ENCODE data around the gene ATP2A3. TPM values are rescaled to one million over a fixed set of nuclear protein-coding genes. Genes with fewer than 3 reads are reported as not detected.

Gene ATP2A3
- 107 and 111 TPM in 2 replicates for total RNA-seq

DNA sequence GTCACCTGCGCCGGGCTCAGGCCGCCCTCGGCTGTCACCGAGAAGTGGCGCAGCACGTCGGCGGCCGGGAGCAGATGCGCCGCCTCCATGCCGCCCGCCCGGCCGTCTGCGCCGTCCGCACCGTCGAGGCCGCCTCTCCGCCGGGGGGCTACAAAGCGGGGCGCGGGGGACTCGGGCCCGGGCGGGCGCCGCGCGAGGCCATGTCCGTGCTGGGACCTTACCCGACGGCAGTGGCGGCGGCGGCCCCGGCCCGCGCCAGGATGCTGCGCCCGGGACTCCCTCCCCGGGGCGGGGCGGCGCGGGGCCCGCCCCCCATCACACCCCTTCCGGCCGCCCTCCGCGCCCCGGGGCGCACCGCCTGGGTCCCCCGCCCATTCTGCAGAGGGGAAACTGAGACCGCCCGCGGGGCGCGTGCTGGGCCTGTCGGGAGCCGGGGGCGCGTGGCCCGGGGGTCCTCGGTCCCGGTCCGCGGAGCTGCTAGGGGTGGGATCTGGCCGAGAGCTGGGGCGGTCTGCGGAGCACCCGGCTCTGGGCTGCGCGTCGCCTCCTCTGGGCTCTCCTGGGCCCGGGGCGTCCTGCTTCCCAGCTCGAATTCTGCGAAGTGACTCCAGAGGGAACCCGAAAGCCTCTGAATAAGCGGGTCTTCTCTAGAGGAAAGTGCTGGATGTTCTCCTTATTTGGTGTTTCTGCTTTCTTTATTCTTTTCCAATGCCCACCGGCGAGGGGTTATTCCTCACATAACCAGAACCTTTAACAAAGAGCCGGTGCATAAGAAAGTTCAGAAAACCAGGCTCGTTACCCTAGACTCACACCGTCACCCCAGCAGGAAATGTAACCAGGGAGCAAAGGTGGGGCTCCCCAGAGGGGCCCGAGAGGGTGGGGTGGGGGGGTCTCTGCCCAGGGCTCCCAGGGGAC lies at the start of gene ATP2A3:
Gene ATP2A3 (minus strand): TSS at position 235 of the 915 bp plus-strand sequence. CDS start 146 bp downstream, at position 89.
- H3K36me3 Mint-ChIP-seq (ENCODE audit: low read depth), result no peaks in the 10 kb centered on the region
- peak; percentile 60 for DNase-seq (ENCODE audit: low spot score)
- intact Hi-C loops (cut with micrococcal nuclease), result loop anchor here (1.0 to 5.0 kb wide), 8 partner anchors 20 to 328 kb away; partner anchors contain the start of genes CAMKK1, CTNS, CYB5D2 and HASPIN
- peaks cover 46% of the 10 kb centered on the region for H3K4me1 Mint-ChIP-seq (ENCODE audit: low read depth)
- H3K27me3 Mint-ChIP-seq (ENCODE audit: insufficient read depth), result no peaks in the 10 kb centered on the region
- H3K27ac Mint-ChIP-seq, result peak within 1 kb of the TSS; percentile 90
- H3K4me3 Mint-ChIP-seq, result peak within 1 kb of the TSS; percentile 89
- H3K9me3 Mint-ChIP-seq, result no peaks in the 10 kb centered on the region

- Mint-ChIP-seq H3K27me3 (ENCODE audit: insufficient read depth) (no peaks in the 10 kb centered on the region), H3K4me3 (no peak overlapping the region), H3K27ac (no peak overlapping the region), H3K36me3 (ENCODE audit: low read depth) (peaks cover 39% of the 10 kb centered on the region), H3K9me3 (no peaks in the 10 kb centered on the region), H3K4me1 (ENCODE audit: low read depth) (no peaks in the 10 kb centered on the region)
- intact Hi-C loops (cut with micrococcal nuclease), result no loop called here
- DNase-seq (ENCODE audit: low spot score), result no peak
Observed at GRCh38 chr17:4010754-4011153, 46.5 kb upstream of the ATP2A3 start.

DNA sequence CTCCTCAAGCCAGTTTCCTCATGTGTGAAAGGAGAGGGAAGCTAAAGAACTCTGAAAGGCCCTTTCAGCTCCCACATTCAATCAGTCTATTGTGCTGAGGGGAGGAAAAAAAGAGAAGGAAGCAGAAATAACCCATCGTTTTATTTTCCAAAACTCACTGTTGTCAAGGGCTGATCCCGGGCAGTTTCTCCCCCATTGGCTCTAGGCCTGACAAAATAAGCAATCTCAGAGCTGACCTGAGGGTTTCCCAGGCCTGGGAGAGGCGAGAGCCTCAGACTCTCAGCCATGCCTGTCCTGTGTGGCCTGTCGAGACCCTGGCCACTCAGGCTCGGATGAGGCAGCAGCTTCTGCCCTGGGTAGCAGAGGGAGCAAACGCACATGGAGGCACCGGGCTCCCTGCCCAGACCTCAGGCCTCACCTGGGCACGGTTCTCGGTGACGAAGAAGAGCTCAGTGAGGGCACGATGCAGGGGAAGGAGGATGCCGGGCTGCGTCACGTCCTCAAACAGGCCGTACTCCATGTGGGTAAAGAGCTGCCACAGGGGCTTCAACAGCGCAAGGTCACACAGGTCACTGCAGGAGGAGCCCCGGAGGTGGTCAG lies 45.0 kb upstream of the ATP2A3 start:
- no peaks in the 10 kb centered on the region for H3K4me1 Mint-ChIP-seq (ENCODE audit: low read depth)
- H3K9me3 Mint-ChIP-seq, result no peaks in the 10 kb centered on the region
- no peaks in the 10 kb centered on the region for H3K27me3 Mint-ChIP-seq (ENCODE audit: insufficient read depth)
- H3K4me3 Mint-ChIP-seq, result no peak overlapping the region
- intact Hi-C loops (cut with micrococcal nuclease), result no loop called here
- DNase-seq (ENCODE audit: low spot score), result no peak
- peaks cover 28% of the 10 kb centered on the region for H3K36me3 Mint-ChIP-seq (ENCODE audit: low read depth)
- H3K27ac Mint-ChIP-seq, result no peak overlapping the region

- Mint-ChIP-seq H3K4me1 (ENCODE audit: low read depth) (no peaks in the 10 kb centered on the region), H3K27ac (no peak overlapping the region), H3K27me3 (ENCODE audit: insufficient read depth) (no peaks in the 10 kb centered on the region), H3K36me3 (ENCODE audit: low read depth) (peaks cover 22% of the 10 kb centered on the region), H3K4me3 (no peak overlapping the region), H3K9me3 (no peaks in the 10 kb centered on the region)
- no peak for DNase-seq (ENCODE audit: low spot score)
- intact Hi-C loops (cut with micrococcal nuclease), result no loop called here
Observed at GRCh38 chr17:4008441-4009185, 44.4 kb upstream of the ATP2A3 start.

- H3K36me3 Mint-ChIP-seq (ENCODE audit: low read depth), result peaks cover 20% of the 10 kb centered on the region
- no peak for DNase-seq (ENCODE audit: low spot score)
- H3K27ac Mint-ChIP-seq, result no peak overlapping the region
- H3K27me3 Mint-ChIP-seq (ENCODE audit: insufficient read depth), result no peaks in the 10 kb centered on the region
- no peak overlapping the region for H3K4me3 Mint-ChIP-seq
- H3K9me3 Mint-ChIP-seq, result no peaks in the 10 kb centered on the region
- intact Hi-C loops (cut with micrococcal nuclease), result no loop called here
- H3K4me1 Mint-ChIP-seq (ENCODE audit: low read depth), result no peaks in the 10 kb centered on the region
Observed at GRCh38 chr17:4008082-4008435, 43.8 kb upstream of the ATP2A3 start.

GRCh38 chr17:4007346-4008081 lies 43.3 kb upstream of the ATP2A3 start:
- no peak for DNase-seq (ENCODE audit: low spot score)
- Mint-ChIP-seq H3K27me3 (ENCODE audit: insufficient read depth) (no peaks in the 10 kb centered on the region), H3K27ac (no peak overlapping the region), H3K36me3 (ENCODE audit: low read depth) (peaks cover 18% of the 10 kb centered on the region), H3K9me3 (no peaks in the 10 kb centered on the region), H3K4me3 (no peak overlapping the region), H3K4me1 (ENCODE audit: low read depth) (no peaks in the 10 kb centered on the region)
- intact Hi-C loops (cut with micrococcal nuclease), result no loop called here

- no peak overlapping the region for H3K4me3 Mint-ChIP-seq
- no peak for DNase-seq (ENCODE audit: low spot score)
- H3K27ac Mint-ChIP-seq, result no peak overlapping the region
- peaks cover 15% of the 10 kb centered on the region for H3K36me3 Mint-ChIP-seq (ENCODE audit: low read depth)
- no peaks in the 10 kb centered on the region for H3K4me1 Mint-ChIP-seq (ENCODE audit: low read depth)
- no peaks in the 10 kb centered on the region for H3K27me3 Mint-ChIP-seq (ENCODE audit: insufficient read depth)
- intact Hi-C loops (cut with micrococcal nuclease), result no loop called here
- no peaks in the 10 kb centered on the region for H3K9me3 Mint-ChIP-seq
Observed at GRCh38 chr17:4006745-4007211, 42.5 kb upstream of the ATP2A3 start.

DNA sequence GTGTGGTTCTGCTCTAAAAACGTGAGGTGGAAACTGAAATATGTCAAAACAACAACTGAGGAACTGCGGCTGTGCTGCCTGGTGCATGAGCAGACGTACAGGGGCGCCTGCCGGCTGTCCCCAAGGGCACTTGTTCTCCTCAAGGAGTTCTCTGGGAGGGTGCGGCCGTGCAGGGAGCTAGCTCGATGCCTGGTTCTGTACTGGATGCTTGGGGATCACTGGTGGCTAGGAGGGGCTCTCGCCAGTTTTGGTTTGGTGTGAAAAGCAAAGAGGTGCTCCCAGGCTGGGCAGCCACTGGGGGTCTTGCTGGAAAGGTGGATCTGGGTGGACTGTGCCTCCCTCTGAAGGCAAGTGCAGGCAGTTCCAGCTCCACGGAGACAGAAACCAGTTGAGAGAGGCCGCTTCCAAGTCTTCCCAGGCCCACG lies 41.9 kb upstream of the ATP2A3 start:
- no peak for DNase-seq (ENCODE audit: low spot score)
- Mint-ChIP-seq H3K9me3 (no peaks in the 10 kb centered on the region), H3K27me3 (ENCODE audit: insufficient read depth) (no peaks in the 10 kb centered on the region), H3K4me1 (ENCODE audit: low read depth) (no peaks in the 10 kb centered on the region), H3K27ac (no peak overlapping the region), H3K4me3 (no peak overlapping the region), H3K36me3 (ENCODE audit: low read depth) (peaks cover 15% of the 10 kb centered on the region)
- intact Hi-C loops (cut with micrococcal nuclease), result no loop called here

GRCh38 chr17:4005296-4006164 lies 41.3 kb upstream of the ATP2A3 start:
- Mint-ChIP-seq H3K4me3 (no peak overlapping the region), H3K27ac (no peak overlapping the region), H3K4me1 (ENCODE audit: low read depth) (no peaks in the 10 kb centered on the region), H3K27me3 (ENCODE audit: insufficient read depth) (no peaks in the 10 kb centered on the region), H3K9me3 (no peaks in the 10 kb centered on the region), H3K36me3 (ENCODE audit: low read depth) (peaks cover 15% of the 10 kb centered on the region)
- intact Hi-C loops (cut with micrococcal nuclease), result loop anchor here (1.0 kb wide), 1 partner anchor 91 kb away; no protein-coding TSS in a partner anchor
- DNase-seq (ENCODE audit: low spot score), result no peak

DNA sequence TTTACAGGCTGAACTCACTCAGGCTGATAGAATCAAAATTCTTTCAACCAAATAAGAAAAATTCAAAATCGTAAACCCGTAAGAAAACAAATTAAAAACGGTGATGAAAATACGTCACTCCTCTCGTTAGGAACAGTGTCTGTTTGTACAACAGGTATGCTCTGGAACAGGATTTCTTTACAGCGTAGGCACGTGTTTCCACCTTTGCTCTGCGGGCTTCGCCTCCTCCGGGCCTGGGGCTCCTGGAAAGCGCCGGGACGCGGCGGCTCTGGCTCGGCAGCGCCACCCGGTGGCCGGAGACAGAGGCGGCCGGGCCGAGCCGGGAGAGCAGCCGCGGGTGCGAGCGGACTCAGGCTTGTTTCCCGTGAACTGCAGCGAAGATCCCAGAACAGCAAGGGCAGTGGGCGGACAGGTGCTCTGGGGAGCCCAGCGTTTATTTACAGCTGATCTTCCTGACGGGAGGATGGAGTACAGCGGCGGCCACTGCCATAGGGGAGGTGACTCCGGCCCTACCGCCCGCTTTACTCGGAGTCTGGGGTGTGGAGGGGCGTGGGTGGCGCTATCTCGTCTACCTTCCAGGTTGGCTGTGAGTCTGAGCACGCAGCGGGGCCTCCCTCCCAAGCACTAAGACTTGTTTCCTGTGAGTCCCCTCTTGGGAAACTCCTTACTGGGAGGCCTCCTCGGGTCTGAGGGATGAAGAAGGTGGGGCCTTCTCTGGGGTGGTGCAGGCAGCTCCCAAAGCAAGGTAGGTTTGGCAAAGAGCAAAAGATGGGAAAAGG lies 40.5 kb upstream of the ATP2A3 start:
- no peaks in the 10 kb centered on the region for H3K27me3 Mint-ChIP-seq (ENCODE audit: insufficient read depth)
- H3K27ac Mint-ChIP-seq, result no peak overlapping the region
- intact Hi-C loops (cut with micrococcal nuclease), result loop anchor here (1.0 kb wide), 3 partner anchors 40 to 141 kb away; partner anchors contain the start of gene ATP2A3
- peaks cover 14% of the 10 kb centered on the region for H3K36me3 Mint-ChIP-seq (ENCODE audit: low read depth)
- no peaks in the 10 kb centered on the region for H3K9me3 Mint-ChIP-seq
- no peak overlapping the region for H3K4me3 Mint-ChIP-seq
- DNase-seq (ENCODE audit: low spot score), result peak; percentile 32
- no peaks in the 10 kb centered on the region for H3K4me1 Mint-ChIP-seq (ENCODE audit: low read depth)
